HEK293 (cell line): ENCODE results near the gene TMEM51.
A peak's percentile ranks its signal among the peaks of the same experiment; 100 is the strongest.

ENCODE experiments used
- CTCF ChIA-PET: fragments of 350-600 bp; formaldehyde crosslinking; extraction: SDS; loops from one replicate; lab custom pipeline; 2021; ENCODE audit warnings: antibody characterized with exemption; lab: Yijun Ruan, JAX
- POLR2A ChIA-PET: fragments of 300-600 bp; formaldehyde crosslinking; extraction: SDS; loops from one replicate; lab custom pipeline; 2020; ENCODE audit warnings: antibody characterized with exemption, inconsistent platforms; lab: Yijun Ruan, JAX
- H3K27ac ChIP-seq: fragments of 200-500 bp; sonication (Bioruptor generic); 2 replicates; pipeline ENCODE4 v1.5.1; 2014; ENCODE audit warnings: low read depth, low read length, control low read depth, inconsistent platforms; ENCODE audit errors: extremely low read depth
- H3K36me3 ChIP-seq, 2 experiments: fragments of 200-500 bp in 1 of 2; sonication (Bioruptor generic) in 1 of 2; 1 replicate in 1 of 2; 2 replicates in 1 of 2; pipeline ENCODE4 v1.5.1; 2014 to 2017; ENCODE audit warnings: inconsistent platforms in 2 of 2, low read length in 2 of 2; ENCODE audit not compliant: control insufficient read depth in 2 of 2, insufficient read depth in 1 of 2
- H3K4me1 ChIP-seq: fragments of 200-500 bp; sonication (Bioruptor generic); 2 replicates; pipeline ENCODE4 v1.5.1; 2014; ENCODE audit warnings: mild to moderate bottlenecking, low read length, inconsistent platforms; ENCODE audit not compliant: control insufficient read depth, insufficient read depth
- H3K4me3 ChIP-seq: 2 replicates; pipeline ENCODE4 v1.5.1; 2011; ENCODE audit warnings: low read depth, mild to moderate bottlenecking, control low read depth, low read length, moderate library complexity
- H3K9me3 ChIP-seq: fragments of 200-500 bp; sonication (Bioruptor generic); 2 replicates; pipeline ENCODE4 v1.5.1; 2014; ENCODE audit warnings: low read depth, low read length, inconsistent platforms; ENCODE audit not compliant: control insufficient read depth, insufficient read depth
- AEBP2 ChIP-seq: fragments of 450-650 bp; formaldehyde crosslinking; IDR thresholded peaks from 2 replicates; pipeline ENCODE4 v1.5.1; 2016; ENCODE audit warnings: missing biosample characterization, missing genetic modification characterization, borderline replicate concordance
- EGR2 ChIP-seq: fragments of 450-650 bp; formaldehyde crosslinking; IDR thresholded peaks from 2 replicates; pipeline ENCODE4 v1.5.1; 2016; ENCODE audit warnings: low read depth, missing biosample characterization, missing genetic modification characterization
- ELK4 ChIP-seq: IDR thresholded peaks from 2 replicates; pipeline ENCODE4 v1.6.1; 2011; ENCODE audit warnings: mild to moderate bottlenecking, low read depth, low read length, borderline replicate concordance
- PRDM6 ChIP-seq: fragments of 450-650 bp; formaldehyde crosslinking; IDR thresholded peaks from 2 replicates; pipeline ENCODE4 v1.5.1; 2017; ENCODE audit warnings: missing biosample characterization, missing genetic modification characterization
- ZBTB1 ChIP-seq: fragments of 450-650 bp; formaldehyde crosslinking; IDR thresholded peaks from 2 replicates; pipeline ENCODE4 v1.5.1; 2016; ENCODE audit warnings: missing biosample characterization, missing genetic modification characterization
- ZBTB11 ChIP-seq: fragments of 450-650 bp; formaldehyde crosslinking; conservative IDR thresholded peaks from 2 replicates; pipeline ENCODE4 v1.5.1; 2016; ENCODE audit warnings: low read depth, missing biosample characterization, missing genetic modification characterization
- ZNF114 ChIP-seq: fragments of 450-650 bp; formaldehyde crosslinking; IDR thresholded peaks from 2 replicates; pipeline ENCODE4 v1.5.0; 2017; ENCODE audit warnings: missing biosample characterization, missing genetic modification characterization
- ZNF214 ChIP-seq: fragments of 450-650 bp; formaldehyde crosslinking; IDR thresholded peaks from 2 replicates; pipeline ENCODE4 v1.5.1; 2017; ENCODE audit warnings: missing biosample characterization, mild to moderate bottlenecking, missing genetic modification characterization, borderline replicate concordance
- ZNF394 ChIP-seq: fragments of 450-650 bp; formaldehyde crosslinking; IDR thresholded peaks from 2 replicates; pipeline ENCODE4 v1.5.1; 2016; ENCODE audit warnings: missing biosample characterization, missing genetic modification characterization, mild to moderate bottlenecking, moderate library complexity, borderline replicate concordance
- ZNF501 ChIP-seq: fragments of 450-650 bp; formaldehyde crosslinking; IDR thresholded peaks from 2 replicates; pipeline ENCODE4 v1.5.1; 2016; ENCODE audit warnings: missing biosample characterization, missing genetic modification characterization
- ZNF585B ChIP-seq: fragments of 450-650 bp; formaldehyde crosslinking; IDR thresholded peaks from 2 replicates; pipeline ENCODE4 v1.5.1; 2016; ENCODE audit warnings: missing biosample characterization, missing genetic modification characterization
- ZNF624 ChIP-seq: fragments of 450-650 bp; formaldehyde crosslinking; IDR thresholded peaks from 2 replicates; pipeline ENCODE4 v1.5.1; 2017; ENCODE audit warnings: missing biosample characterization, missing genetic modification characterization
- ZNF660 ChIP-seq: fragments of 450-650 bp; IDR thresholded peaks from 2 replicates; pipeline ENCODE4 v1.5.1; 2018; ENCODE audit warnings: missing biosample characterization, mild to moderate bottlenecking, missing genetic modification characterization
- ZNF664 ChIP-seq: fragments of 450-650 bp; formaldehyde crosslinking; IDR thresholded peaks from 2 replicates; pipeline ENCODE4 v1.5.1; 2016; ENCODE audit warnings: missing biosample characterization, missing genetic modification characterization
- ZNF768 ChIP-seq: fragments of 450-650 bp; formaldehyde crosslinking; IDR thresholded peaks from 2 replicates; pipeline ENCODE4 v1.5.1; 2018; ENCODE audit warnings: missing biosample characterization, mild to moderate bottlenecking, missing genetic modification characterization
- ZSCAN16 ChIP-seq: fragments of 450-650 bp; formaldehyde crosslinking; IDR thresholded peaks from 2 replicates; pipeline ENCODE4 v1.5.1; 2016; ENCODE audit warnings: missing biosample characterization, missing genetic modification characterization
- ZXDB ChIP-seq: fragments of 450-650 bp; formaldehyde crosslinking; IDR thresholded peaks from 2 replicates; pipeline ENCODE4 v1.5.1; 2016; ENCODE audit warnings: missing biosample characterization, missing genetic modification characterization

TMEM51 gene

GRCh38 chr1:15236746-15237145, 83.2 kb downstream of the TMEM51 start:
- ChIA-PET CTCF (no interaction called here), POLR2A (no interaction called here)
- no peak overlapping the region for H3K27ac ChIP-seq
- H3K4me3 ChIP-seq: no peak overlapping the region
- TF ChIP-seq EGR2 (tag by site-specific recombination) (no peak), ZNF394 (tag by site-specific recombination) (peak; percentile 5; the same call in 1 of the 2 replicates)
- no peaks in the 10 kb centered on the region for H3K36me3 ChIP-seq
- H3K4me1 ChIP-seq: no peaks in the 10 kb centered on the region
- no peaks in the 10 kb centered on the region for H3K9me3 ChIP-seq

GRCh38 chr1:15238789-15239188, 85.2 kb downstream of the TMEM51 start:
- H3K4me1 ChIP-seq: no peaks in the 10 kb centered on the region
- H3K9me3 ChIP-seq: no peaks in the 10 kb centered on the region
- no peak overlapping the region for H3K27ac ChIP-seq
- no peak for TF ChIP-seq PRDM6 (tag by site-specific recombination)
- TF ChIP-seq ZNF624 (tag by site-specific recombination): no peak
- TF ChIP-seq ZBTB11 (tag by site-specific recombination): no peak
- no peak for TF ChIP-seq ZNF768 (tag by site-specific recombination)
- no peak for TF ChIP-seq ZXDB (tag by site-specific recombination)
- TF ChIP-seq ELK4: no peak
- no peak for TF ChIP-seq ZBTB1 (tag by site-specific recombination)
- no peak for TF ChIP-seq ZNF214 (tag by site-specific recombination)
- no peak for TF ChIP-seq ZNF664 (tag by site-specific recombination)
- no peak for TF ChIP-seq ZNF114 (tag by site-specific recombination)
- ChIA-PET POLR2A (no interaction called here), CTCF (interaction anchor here (0.6 to 1.4 kb wide), 2 partner anchors 86 to 297 kb away, joined by 4 to 5 read pairs; no protein-coding TSS in a partner anchor)
- no peak overlapping the region for H3K4me3 ChIP-seq
- H3K36me3 ChIP-seq: no peaks in the 10 kb centered on the region

GRCh38 chr1:15242766-15243165, 89.2 kb downstream of the TMEM51 start:
- H3K4me1 ChIP-seq: no peaks in the 10 kb centered on the region
- no peak overlapping the region for H3K27ac ChIP-seq
- H3K4me3 ChIP-seq: no peak overlapping the region
- H3K9me3 ChIP-seq: no peaks in the 10 kb centered on the region
- POLR2A ChIA-PET: no interaction called here
- CTCF ChIA-PET: interaction anchor here (0.6 kb wide), 1 partner anchor 20 kb away, joined by 4 read pairs; no protein-coding TSS in a partner anchor
- no peak for TF ChIP-seq AEBP2 (tag by site-specific recombination)
- no peak for TF ChIP-seq ZNF585B
- TF ChIP-seq ZNF501: no peak
- TF ChIP-seq ZNF660 (tag by site-specific recombination): no peak
- TF ChIP-seq ZSCAN16 (tag by site-specific recombination): no peak
- no peaks in the 10 kb centered on the region for H3K36me3 ChIP-seq
